Stimulated activated CD8-positive, alpha-beta memory T cell treated with anti-CD3 and anti-CD28 coated beads, Interleukin-7, amount 100 ng/mL, for 48 hours (primary cell): ENCODE data around the gene GALNT9.
"Not testable (repeated sequence)": the region's sequence is repeated elsewhere in the genome, so short reads cannot be mapped to it uniquely, and the experiment has no call there.

ENCODE experiments used
- DNase-seq, 2 donors: peaks; one replicate each; pipeline ENCODE4 v3.0.0-alpha.2; 2020; ENCODE audit warnings: low read depth in 1 of 2; ENCODE audit errors: extremely low read depth in 1 of 2

Gene GALNT9

DNA sequence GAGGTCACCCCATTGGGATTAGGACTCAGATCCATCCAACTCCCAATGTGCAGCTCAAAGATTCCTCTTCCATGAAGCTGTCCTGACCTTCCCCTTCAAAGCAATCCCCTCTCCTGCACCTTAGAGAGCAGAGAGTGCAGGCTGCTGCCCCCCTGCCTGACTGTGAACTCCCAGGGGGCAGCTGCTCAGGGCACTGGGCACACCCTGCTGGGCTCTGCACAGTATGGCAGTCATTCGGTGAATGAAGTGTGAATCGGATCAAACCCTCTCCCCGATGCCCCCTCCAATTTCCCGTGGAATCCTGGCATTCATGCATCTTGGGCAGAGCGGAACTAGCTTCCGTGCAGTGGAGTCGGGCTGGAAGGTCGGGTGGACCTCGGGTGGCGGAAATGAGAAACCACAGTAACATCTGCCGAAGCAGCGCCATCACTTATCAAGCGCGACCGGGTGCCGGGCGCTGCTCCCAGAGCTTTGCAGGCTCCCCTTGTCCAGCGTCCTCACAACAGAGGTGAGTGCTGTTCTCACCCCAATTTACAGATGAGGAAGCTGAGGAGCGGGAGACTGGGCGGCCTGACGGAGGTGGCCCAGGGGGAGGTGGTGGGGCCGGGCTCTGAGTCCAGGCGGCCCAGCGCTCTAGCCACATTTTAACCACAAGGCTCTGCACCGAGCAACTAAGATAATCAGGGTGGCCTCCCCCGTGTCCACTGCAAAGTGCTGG, 14.7 kb downstream of the GALNT9 start:
- DNase-seq: no peak

DNA sequence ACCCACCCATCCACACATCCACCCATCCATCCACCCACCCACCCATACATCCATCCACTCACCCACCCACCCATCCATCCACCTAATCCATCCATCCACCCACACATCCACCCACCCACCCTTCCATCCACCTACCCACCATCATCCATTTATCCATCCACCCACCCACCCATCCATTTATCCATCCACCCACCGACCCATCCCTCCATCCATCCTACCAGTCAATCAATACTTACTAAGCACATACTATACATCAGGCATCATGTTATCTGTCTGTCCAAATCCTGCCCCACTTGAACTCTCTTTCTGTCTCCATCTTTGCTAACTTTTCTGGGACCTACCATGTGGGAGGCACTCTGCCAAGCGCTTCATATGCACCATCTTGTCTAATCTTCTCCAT, 15.4 kb downstream of the GALNT9 start:
- no peak for DNase-seq

GRCh38 chr12:132313182-132313581, 16.2 kb downstream of the GALNT9 start:
- DNase-seq: no peak

- no peak for DNase-seq
Measured at GRCh38 chr12:132312516-132312915, 16.9 kb downstream of the GALNT9 start.

GRCh38 chr12:132311201-132311915, 18.0 kb downstream of the GALNT9 start:
- no peak for DNase-seq

GRCh38 chr12:132310181-132311040, 19.0 kb downstream of the GALNT9 start:
- DNase-seq: no peak

DNA sequence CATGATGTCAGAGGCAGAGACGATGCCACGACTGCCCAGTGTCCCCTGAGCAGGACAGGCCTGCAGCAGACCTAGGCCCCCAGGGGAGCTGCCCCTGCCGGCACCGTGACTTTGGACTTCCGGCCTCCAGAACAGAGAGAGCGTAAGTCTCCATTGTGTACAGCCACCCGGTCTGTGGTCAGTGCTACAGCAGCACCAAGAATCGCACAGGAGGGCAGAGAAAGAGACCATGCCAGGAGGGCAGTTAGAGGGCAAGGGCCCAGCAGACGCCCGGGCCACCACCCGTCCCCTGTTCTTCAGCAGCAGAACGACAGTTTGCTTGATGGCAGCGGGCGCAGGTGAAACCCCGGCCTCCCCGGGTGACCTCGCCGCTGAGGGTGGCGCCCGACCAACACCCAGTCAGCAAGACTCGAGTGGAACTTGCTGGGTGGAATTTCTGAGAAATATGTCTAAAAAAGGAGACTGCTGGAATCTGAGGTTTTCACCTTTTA, 19.7 kb downstream of the GALNT9 start:
- DNase-seq: no peak

GRCh38 chr12:132308853-132309595, 20.4 kb downstream of the GALNT9 start:
- no peak for DNase-seq

- DNase-seq: no peak
Measured at GRCh38 chr12:132307976-132308852, 21.2 kb downstream of the GALNT9 start.

DNA sequence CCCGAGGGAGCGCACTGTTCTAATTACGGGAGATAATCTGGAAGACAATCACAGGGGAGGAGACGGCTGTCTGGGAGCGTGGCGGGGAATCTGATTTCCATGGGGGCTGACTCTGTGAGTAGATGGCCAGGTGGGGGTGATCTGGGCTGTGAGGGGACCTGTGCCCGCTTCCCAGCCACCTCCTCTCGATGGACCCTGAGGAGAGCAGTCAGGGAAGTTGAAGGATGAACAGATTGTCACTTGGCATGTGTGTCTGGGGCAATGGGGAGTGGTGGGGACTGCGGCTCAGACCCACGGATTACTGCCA, 22.6 kb downstream of the GALNT9 start:
- DNase-seq: no peak

GRCh38 chr12:132305991-132306884, 23.2 kb downstream of the GALNT9 start:
- DNase-seq: no peak

DNA sequence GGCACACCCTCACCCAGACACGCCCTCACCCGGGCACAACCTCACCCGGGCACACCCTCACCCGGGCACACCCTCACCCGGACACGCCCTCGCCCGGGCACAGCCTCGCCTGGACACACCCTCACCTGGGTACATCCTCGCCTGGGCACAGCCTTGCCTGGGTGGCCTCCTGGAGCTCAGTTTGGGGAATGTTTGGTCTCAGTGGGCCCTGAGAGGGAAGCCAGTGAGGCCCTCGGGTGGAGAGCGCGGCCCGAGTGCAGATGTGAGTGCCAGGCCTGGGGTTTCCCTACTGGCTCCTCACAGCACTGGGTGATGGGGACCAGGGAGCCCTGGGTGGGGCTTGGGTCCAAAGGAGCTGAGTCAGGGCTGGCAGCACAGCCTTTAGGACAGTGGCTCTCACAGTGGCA, 23.8 kb downstream of the GALNT9 start:
- DNase-seq: no peak

DNA sequence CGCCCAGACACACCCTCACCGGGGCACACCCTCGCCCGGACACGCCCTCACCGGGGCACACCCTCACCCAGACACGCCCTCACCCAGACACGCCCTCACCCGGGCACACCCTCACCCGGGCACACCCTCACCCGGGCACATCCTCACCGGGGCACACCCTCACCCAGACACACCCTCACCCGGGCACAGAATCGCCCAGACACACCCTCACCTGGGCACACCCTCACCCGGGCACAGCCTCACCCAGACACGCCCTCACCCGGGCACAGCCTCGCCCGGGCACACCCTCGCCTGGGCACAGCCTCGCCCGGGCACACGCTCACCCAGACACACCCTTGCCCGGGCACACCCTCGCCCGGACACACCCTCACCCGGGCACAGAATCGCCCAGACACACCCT, 24.5 kb downstream of the GALNT9 start:
- not testable (repeated sequence) for DNase-seq

- DNase-seq: not testable (repeated sequence)
Measured at GRCh38 chr12:132303853-132304373, 25.5 kb downstream of the GALNT9 start.

GRCh38 chr12:132302466-132303358, 26.7 kb downstream of the GALNT9 start:
- no peak for DNase-seq

DNA sequence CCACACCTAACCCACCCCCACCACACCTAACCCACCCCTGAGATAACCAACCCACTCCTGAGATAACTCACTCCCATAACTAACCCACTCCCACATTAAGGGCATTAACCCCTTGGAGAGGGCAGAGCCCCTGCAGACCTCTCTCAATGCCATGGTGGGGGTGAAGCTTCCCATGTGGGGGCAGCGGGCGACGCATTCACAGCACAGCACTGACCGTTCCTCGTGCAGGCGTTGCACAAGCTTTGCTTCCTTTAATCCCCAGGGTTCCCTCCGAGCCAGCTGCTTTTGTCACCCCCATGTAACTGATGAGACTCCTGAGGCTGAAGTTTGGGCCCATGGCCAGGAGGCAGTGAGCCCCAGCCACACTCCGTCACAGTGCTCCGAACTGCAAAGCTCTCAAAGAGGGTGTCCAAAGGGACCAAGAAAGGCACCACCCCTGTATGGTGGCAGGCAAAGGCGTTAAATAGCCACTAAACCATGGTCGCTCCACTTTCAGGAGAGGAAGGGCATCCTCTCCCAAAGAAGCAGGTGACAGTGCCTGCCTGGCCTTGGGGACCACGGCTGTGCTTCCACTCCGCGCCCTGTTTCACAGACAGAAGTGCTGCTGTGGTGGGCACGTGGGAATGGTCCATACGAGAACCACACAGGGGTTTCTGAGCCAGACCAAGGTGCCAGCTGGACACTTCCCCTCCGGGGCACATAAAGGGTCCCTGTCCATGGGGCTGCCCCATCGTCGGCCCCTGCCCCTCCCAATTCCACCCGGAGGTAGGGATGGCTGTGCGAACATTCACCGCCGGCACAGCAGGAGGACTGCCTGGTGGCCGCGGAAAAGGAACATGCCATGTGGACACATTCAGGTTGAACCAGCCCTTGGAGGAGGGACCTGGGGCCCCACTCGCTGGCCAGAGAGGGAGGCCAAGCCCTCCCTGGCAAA, 28.3 kb downstream of the GALNT9 start:
- DNase-seq: no peak

DNA sequence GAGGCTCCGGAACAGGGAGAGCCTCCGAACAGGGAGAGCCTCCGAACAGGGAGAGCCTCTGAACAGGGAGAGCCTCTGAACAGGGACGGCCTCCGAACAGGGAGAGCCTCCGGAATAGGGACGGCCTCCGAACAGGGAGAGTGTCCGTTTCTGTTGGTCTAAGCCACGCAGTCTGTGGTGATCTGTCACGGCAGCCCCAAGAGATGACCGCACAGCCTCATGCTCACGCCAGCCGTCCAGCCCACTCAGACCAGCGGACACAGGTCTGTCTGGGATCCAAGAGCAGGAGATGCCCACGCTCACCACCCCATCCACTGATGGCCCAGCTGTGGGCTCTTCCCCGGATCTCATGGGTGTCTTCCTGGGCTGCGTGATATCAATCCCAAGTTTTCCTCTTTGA, 33.3 kb downstream of the GALNT9 start:
- DNase-seq: no peak
